NCI-H1436 (cell line): ENCODE results near the gene MRPL49.

Experiments
- DNase-seq: peaks from one replicate; lab custom pipeline; 2025; lab: John Stamatoyannopoulos, UW

The MRPL49 gene

GRCh38 chr11:65121865-65122696, at the start of gene MRPL49, which contains the start of gene FAU:
Gene MRPL49, plus strand, starts transcription at chr11:65122321. Its CDS starts 26 bp downstream, at chr11:65122347.
Gene FAU, minus strand, starts transcription at chr11:65122134. Its CDS starts 321 bp downstream, at chr11:65121813.
- peak; percentile 98 for DNase-seq

GRCh38 chr11:65072631-65072966, 49.5 kb upstream of the MRPL49 start:
- no peak for DNase-seq

DNA sequence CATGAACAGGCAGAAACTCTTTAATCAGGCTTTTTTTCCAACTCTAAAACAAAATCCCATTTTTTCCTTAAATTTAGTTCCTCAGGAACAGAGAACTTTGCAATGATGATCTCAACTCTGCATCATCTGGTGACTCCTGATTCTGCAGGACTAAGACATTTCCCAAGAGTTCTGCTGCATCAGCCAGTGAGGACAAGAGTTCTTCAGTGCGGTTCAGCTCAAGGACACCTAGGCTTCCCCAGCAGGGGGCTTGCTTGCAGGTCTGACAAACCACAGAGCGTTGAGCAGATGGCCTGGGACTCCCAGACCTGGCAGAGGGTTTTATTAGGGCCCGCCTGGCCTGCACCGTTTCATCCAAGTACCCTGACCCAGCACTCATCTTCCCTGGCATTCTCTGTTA, 44.7 kb upstream of the MRPL49 start:
- no peak for DNase-seq

GRCh38 chr11:65078151-65078550, 44.0 kb upstream of the MRPL49 start:
- DNase-seq, result no peak

GRCh38 chr11:65078786-65079342, 43.3 kb upstream of the MRPL49 start:
- DNase-seq, result no peak

DNA sequence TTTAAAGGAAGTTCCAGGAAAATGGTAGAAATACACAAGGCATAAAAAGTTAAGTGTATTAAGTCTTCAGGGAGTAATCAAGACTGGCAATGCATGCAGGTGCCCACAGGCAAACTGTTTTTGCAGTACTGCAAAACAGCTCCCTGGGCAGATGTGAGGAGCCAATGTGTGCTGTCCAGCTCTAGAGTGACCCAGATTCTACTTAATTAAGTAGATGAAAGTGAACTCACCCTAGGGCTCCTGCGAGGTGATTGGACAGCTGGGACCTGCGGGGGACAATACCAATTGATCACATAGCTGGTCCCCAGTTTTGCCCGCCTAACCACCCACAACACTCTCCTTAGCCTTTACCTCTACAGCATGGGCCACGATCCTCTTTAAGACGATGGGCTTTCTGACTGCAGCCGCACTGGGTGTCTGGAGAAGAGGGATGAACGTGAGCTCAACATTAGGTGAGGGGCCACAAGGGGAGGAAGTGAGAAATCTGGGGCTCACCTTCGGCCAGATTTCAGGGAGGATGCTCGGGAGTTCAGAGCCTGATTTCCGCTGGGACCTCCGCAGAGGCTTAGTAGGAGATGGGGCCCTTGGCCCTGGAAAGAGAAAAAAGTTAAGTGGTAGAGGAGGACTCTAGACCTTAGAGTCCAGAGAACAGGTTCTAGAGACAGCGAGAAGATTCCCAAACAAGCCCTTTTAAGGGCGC, 38.8 kb upstream of the MRPL49 start:
- no peak for DNase-seq

- peak; percentile 93 for DNase-seq
Observed at GRCh38 chr11:65083834-65084597, 38.1 kb upstream of the MRPL49 start, which contains the start of the genes CDCA5 and ZFPL1. Gene CDCA5, minus strand, starts transcription at chr11:65084040. Its CDS starts 62 bp downstream, at chr11:65083978. Gene ZFPL1, plus strand, starts transcription at chr11:65084222. Its CDS starts 477 bp downstream, at chr11:65084699.

GRCh38 chr11:65084598-65085375, 37.3 kb upstream of the MRPL49 start:
- DNase-seq, result no peak

- DNase-seq, result no peak
Observed at GRCh38 chr11:65085446-65085845, 36.7 kb upstream of the MRPL49 start.

DNA sequence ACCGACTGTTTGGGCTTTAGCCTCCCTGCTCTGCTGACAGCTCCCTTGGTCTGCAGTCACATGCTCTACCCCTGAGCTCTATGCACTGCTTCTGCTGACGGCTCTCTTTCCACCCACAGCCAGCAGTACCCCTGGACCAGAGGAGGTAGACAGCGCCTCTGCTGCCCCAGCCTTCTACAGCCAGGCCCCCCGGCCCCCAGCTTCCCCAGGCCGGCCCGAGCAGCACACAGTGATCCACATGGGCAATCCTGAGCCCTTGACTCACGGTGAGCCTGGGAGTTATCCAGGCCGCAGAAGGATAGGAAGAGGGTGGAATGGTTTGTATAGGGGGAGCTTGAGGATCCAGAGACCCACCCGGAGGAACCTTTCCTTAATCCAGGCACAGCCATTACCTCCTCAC, 35.3 kb upstream of the MRPL49 start:
- DNase-seq, result no peak

DNA sequence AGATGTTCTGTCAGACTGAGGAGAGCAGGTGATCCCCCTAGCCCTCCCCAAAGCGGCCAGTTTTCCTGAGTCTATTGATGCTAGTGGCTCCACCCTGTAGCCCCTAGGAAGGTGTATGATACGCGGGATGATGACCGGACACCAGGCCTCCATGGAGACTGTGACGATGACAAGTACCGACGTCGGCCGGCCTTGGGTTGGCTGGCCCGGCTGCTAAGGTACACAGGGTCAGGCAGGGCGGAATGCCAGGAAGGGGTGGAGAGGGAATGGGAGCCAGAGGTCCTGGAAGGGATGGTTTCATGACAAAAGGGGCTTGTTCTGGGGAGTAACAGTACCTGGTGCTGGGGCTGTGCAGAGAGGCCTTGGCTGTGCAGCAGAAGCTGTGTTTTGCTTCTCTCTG, 34.9 kb upstream of the MRPL49 start:
- DNase-seq, result no peak

DNA sequence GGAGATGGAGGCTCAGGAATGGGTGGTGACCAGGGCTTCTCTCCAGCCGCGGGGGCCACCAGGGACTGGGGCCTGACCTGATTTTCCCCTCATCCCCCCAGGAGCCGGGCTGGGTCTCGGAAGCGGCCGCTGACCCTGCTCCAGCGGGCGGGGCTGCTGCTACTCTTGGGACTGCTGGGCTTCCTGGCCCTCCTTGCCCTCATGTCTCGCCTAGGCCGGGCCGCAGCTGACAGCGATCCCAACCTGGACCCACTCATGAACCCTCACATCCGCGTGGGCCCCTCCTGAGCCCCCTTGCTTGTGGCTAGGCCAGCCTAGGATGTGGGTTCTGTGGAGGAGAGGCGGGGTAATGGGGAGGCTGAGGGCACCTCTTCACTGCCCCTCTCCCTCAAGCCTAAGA, 34.3 kb upstream of the MRPL49 start:
- DNase-seq, result no peak

- DNase-seq, result no peak
Observed at GRCh38 chr11:65089621-65090020, 32.5 kb upstream of the MRPL49 start.

DNA sequence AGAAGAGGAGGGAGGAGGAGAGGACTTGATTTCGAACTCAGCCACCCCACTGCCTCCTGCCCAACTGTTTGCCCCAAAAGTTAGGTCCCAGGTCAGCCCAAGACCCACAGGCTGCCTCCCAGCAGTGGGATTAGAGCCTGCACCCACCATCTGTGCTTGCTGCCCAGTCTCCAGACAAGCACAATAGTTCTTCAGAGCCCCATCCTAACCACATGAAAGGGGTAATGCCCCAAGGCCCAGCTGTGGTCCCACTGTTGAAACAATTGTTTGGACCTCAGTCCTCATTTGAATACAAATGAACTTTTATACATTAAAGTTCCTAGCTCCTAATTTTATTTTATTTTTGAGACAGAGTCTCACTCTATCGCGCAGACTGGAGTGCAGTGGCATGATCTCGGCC, 31.5 kb upstream of the MRPL49 start:
- no peak for DNase-seq

DNA sequence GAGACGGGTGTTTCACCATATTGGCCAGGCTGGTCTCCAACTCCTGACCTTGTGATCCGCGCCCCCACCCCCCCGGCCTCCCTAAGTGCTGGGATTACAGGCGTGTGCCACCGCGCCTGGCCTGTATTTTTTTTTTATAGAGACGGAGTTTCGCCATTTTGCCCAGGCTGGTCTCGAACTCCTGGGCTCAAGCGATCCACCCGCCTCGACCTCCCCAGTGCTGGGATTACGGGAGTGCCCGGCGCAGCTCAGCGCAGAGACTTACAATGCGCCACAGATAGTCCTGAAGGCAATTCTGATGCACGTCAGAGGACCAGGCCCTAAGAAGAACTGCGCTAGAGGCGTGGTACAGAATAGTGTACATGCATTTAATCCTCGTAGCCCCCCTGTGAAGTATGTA, 26.7 kb upstream of the MRPL49 start:
- DNase-seq, result no peak

- DNase-seq, result peak; percentile 86
Observed at GRCh38 chr11:65095974-65096806, 25.9 kb upstream of the MRPL49 start, which contains the start of gene VPS51. Gene VPS51, plus strand, starts transcription at chr11:65096214. Its CDS starts 37 bp downstream, at chr11:65096251.

- no peak for DNase-seq
Observed at GRCh38 chr11:65096926-65097325, 25.2 kb upstream of the MRPL49 start.

- DNase-seq, result no peak
Observed at GRCh38 chr11:65100674-65101350, 21.3 kb upstream of the MRPL49 start.
